ENCODE data around the gene AGAP3.

The AGAP3 gene

GRCh38 chr7:151193203-151193978 lies 107.1 kb downstream of the AGAP3 start:
- DNase-seq (ENCODE audit: insufficient read length) (no peak), FAIRE-seq (no peak)
- TF ChIP-seq TAF1 (IDR thresholded peaks at IDR 0.05; ENCODE audit: borderline replicate concordance, low read depth, low read length) (no peak), POLR2A (IDR thresholded peaks at IDR 0.05; ENCODE audit: low read depth, low read length) (no peak), POLR2AphosphoS5 (IDR thresholded peaks at IDR 0.05; ENCODE audit: low read depth, low read length) (no peak)

All from GM12892 (cell line).